ENCODE results near the gene KIF13A.

GRCh38 chr6:17932330-17932852, 55.0 kb downstream of the KIF13A start:
- TF ChIP-seq, protein P1, sequence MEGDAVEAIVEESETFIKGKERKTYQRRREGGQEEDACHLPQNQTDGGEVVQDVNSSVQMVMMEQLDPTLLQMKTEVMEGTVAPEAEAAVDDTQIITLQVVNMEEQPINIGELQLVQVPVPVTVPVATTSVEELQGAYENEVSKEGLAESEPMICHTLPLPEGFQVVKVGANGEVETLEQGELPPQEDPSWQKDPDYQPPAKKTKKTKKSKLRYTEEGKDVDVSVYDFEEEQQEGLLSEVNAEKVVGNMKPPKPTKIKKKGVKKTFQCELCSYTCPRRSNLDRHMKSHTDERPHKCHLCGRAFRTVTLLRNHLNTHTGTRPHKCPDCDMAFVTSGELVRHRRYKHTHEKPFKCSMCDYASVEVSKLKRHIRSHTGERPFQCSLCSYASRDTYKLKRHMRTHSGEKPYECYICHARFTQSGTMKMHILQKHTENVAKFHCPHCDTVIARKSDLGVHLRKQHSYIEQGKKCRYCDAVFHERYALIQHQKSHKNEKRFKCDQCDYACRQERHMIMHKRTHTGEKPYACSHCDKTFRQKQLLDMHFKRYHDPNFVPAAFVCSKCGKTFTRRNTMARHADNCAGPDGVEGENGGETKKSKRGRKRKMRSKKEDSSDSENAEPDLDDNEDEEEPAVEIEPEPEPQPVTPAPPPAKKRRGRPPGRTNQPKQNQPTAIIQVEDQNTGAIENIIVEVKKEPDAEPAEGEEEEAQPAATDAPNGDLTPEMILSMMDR (conservative IDR thresholded peaks at IDR 0.05) = no peak
- no peak for TF ChIP-seq EZH2 (IDR thresholded peaks at IDR 0.05; ENCODE audit: low read depth)
